ACC112 (cell line): ENCODE data around the gene PHLDB3.

Experiments
- H2AFZ ChIP-seq: fragments of 200-600 bp; sonication (generic); one replicate; pipeline ENCODE4 v1.6.0; 2017; ENCODE audit warnings: antibody characterized with exemption, low read length; ENCODE audit not compliant: unreplicated experiment
- H3K27ac ChIP-seq: fragments of 200-600 bp; sonication (generic); 2 replicates; pipeline ENCODE4 v1.5.1; 2014; ENCODE audit warnings: low read depth, mild to moderate bottlenecking, antibody characterized with exemption, low read length, moderate library complexity
- H3K27me3 ChIP-seq: fragments of 200-600 bp; sonication (generic); 2 replicates; pipeline ENCODE4 v1.6.1; 2014; ENCODE audit warnings: mild to moderate bottlenecking, antibody characterized with exemption, low read length, moderate library complexity, mixed read lengths; ENCODE audit not compliant: insufficient read depth
- H3K36me3 ChIP-seq: fragments of 200-600 bp; sonication (generic); 2 replicates; pipeline ENCODE4 v1.6.1; 2016; ENCODE audit warnings: mild to moderate bottlenecking, antibody characterized with exemption, low read length, moderate library complexity, mixed read lengths; ENCODE audit not compliant: insufficient read depth
- H3K4me1 ChIP-seq: fragments of 200-600 bp; sonication (generic); one replicate; pipeline ENCODE4 v1.6.1; 2016; ENCODE audit warnings: low read length, mixed read lengths; ENCODE audit not compliant: insufficient read depth, unreplicated experiment, control insufficient read depth
- H3K4me3 ChIP-seq: fragments of 200-600 bp; sonication (generic); 2 replicates; pipeline ENCODE4 v1.5.1; 2014; ENCODE audit warnings: mild to moderate bottlenecking, low read depth, low read length
- H3K79me2 ChIP-seq: fragments of 200-600 bp; sonication (generic); one replicate; pipeline ENCODE4 v1.6.0; 2016; ENCODE audit warnings: low read length; ENCODE audit not compliant: control insufficient read depth, unreplicated experiment, insufficient read depth

The PHLDB3 gene

DNA sequence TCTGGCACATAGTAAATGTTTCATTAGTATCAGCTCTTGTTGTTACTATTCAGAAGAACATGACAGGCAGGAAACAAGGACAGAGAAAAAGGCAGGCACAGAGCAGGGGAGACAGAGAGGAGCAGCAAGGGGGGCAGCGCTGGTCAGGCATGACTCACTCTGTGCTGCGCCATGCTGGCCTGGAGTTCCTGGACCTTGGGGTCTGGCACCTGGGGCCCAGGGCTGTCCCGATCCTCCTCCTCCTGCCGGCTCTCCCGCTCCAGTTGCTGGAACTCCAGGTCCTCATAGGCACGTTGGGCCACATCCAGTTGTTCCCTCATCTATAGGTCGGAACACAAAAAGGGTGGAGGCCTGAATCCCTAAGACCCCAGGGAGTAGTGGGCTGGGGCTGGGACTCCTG, 7.6 kb downstream of the PHLDB3 start:
- no peaks in the 10 kb centered on the region for H3K27me3 ChIP-seq
- no peak overlapping the region for H2AFZ ChIP-seq
- H3K79me2 ChIP-seq: no peaks in the 10 kb centered on the region
- H3K27ac ChIP-seq: no peak overlapping the region
- no peaks in the 10 kb centered on the region for H3K4me1 ChIP-seq
- H3K36me3 ChIP-seq: no peaks in the 10 kb centered on the region
- no peak overlapping the region for H3K4me3 ChIP-seq

DNA sequence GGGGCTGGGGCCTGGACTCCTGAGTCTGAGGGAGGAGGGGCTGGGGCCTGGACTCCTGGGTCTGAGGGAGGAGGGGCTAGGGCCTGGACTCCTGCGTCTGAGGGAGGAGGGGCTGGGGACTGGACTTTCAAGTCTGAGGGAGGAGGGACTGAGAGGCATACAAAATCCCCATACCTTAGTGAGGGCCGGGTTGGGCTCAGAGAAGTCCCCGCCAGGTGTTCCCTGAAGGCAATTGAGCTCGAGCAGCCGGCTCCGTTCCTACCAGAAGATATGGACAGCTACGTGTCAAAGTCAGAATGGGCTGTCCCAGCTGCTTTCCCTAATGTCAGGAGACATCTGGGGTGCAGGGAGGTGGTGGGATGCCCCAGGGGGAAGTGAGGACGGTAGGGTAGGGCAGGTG, 9.5 kb downstream of the PHLDB3 start:
- no peaks in the 10 kb centered on the region for H3K79me2 ChIP-seq
- H3K4me1 ChIP-seq: no peaks in the 10 kb centered on the region
- H3K27ac ChIP-seq: no peak overlapping the region
- no peaks in the 10 kb centered on the region for H3K27me3 ChIP-seq
- H2AFZ ChIP-seq: no peak overlapping the region
- no peak overlapping the region for H3K4me3 ChIP-seq
- no peaks in the 10 kb centered on the region for H3K36me3 ChIP-seq

DNA sequence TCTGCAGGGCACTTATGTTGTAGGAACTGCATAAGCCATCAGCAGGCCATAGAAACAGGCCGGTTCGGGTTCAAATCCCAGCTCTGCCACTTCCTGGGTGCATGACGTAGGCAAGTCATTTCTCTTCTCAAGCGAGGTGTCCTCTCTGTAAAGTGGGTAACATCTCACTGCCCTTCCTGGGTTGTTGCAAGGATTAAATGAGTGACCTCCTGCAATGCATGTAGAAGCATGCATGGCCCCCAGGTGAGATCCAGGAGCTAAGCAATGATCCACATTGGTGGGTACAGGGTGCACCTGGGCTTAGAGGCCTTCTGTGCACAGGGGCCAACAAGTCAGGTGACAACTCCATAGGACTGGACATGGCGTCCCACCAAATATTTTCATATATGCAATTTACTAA, 13.8 kb downstream of the PHLDB3 start:
- Histone ChIP-seq H3K4me1 (no peaks in the 10 kb centered on the region), H3K79me2 (no peaks in the 10 kb centered on the region), H3K27ac (no peak overlapping the region), H3K36me3 (no peaks in the 10 kb centered on the region), H2AFZ (no peak overlapping the region), H3K4me3 (no peak overlapping the region), H3K27me3 (no peaks in the 10 kb centered on the region)

DNA sequence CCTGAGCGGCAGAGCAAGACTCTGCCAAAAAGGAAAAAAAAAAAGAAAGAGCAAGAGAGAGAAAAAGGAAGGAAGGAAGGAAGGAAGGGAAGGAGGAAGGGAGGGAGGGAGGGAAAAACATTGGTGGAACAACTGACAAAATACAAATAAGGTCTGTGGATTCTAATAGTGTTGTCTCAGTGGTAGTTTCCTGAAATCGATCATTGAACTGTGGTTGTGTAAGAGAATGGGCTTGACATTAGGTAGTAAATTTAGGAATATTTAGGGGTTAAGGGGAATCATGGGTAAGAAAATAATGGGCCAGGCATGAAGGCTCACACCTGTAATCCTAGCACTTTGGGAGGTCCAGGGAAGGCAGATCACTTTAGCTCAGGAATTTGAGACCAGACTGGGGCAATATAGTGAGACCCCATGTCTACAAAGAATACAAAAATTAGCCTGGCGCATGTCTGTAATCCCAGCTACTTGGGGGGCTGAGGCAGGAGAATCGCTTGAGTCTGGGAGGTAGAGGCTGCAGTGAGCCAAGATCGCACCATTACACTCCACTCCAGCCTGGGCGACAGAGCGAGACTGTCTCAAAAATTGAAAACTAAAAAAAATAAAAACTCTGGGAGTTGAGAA, 14.5 kb downstream of the PHLDB3 start:
- H3K27me3 ChIP-seq: no peaks in the 10 kb centered on the region
- no peak overlapping the region for H3K4me3 ChIP-seq
- H3K79me2 ChIP-seq: no peaks in the 10 kb centered on the region
- no peaks in the 10 kb centered on the region for H3K4me1 ChIP-seq
- no peaks in the 10 kb centered on the region for H3K36me3 ChIP-seq
- H2AFZ ChIP-seq: no peak overlapping the region
- no peak overlapping the region for H3K27ac ChIP-seq

DNA sequence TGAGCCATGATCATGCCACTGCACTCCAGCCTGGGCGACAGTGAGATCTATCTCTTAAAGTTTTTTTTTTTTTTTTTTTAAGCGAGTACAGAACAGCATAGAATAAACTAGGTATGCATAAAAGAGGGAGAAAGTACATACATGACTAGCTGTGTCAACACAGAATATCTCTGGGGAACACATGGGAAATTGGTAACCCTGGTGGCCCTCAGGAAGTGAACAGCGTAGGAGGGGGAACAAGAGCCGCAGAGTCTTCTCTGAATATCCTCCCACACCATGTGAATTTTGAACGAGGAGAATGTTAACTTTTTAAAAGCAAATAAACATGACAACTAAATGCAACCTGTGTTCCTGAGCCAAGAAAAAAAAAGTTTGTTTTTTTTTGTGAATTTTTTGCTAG, 15.2 kb downstream of the PHLDB3 start:
- no peak overlapping the region for H2AFZ ChIP-seq
- H3K27ac ChIP-seq: no peak overlapping the region
- no peak overlapping the region for H3K4me3 ChIP-seq
- no peaks in the 10 kb centered on the region for H3K79me2 ChIP-seq
- H3K36me3 ChIP-seq: no peaks in the 10 kb centered on the region
- H3K4me1 ChIP-seq: no peaks in the 10 kb centered on the region
- H3K27me3 ChIP-seq: no peaks in the 10 kb centered on the region

DNA sequence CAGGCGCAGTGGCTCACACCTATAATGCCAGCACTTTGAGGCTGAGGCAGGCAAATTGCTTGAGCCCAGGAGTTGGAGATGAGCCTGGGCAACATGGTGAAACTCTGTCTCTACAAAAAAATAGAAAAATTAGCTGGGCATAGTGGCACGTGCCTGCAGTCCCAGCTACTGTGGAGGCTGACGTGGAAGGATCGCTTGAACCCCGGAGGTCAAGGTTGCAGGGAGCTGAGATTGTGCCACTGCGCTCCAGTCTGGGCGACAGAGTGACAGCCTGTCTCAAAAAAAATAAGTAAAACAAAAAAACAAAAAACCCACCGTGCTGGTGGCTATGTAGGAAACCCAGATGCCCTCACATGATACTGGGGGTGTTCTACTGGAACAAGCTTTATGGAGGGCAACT, 16.4 kb downstream of the PHLDB3 start:
- no peaks in the 10 kb centered on the region for H3K4me1 ChIP-seq
- no peaks in the 10 kb centered on the region for H3K27me3 ChIP-seq
- H3K27ac ChIP-seq: no peak overlapping the region
- no peak overlapping the region for H2AFZ ChIP-seq
- no peaks in the 10 kb centered on the region for H3K36me3 ChIP-seq
- no peaks in the 10 kb centered on the region for H3K79me2 ChIP-seq
- no peak overlapping the region for H3K4me3 ChIP-seq

DNA sequence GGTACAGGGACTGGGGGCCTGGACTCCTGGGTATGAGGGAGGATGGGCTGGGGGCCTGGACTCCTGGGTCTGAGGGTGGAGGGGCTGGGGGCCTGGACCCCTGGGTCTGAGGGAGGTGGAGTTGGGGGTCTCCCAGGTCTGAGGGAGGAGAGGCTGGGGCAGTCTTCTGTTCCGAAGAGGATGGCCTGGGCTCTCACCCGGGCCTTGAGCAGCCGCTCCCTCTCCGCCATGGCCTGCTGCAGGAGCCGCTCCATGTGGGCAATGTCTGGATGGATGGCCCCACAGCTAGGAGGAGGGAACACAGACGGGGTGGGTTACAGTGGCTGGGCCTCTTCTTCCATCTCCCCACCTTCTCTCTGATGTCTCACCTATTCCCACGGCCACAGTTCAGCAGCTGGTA, 18.1 kb downstream of the PHLDB3 start:
- Histone ChIP-seq H3K27me3 (no peaks in the 10 kb centered on the region), H3K4me1 (no peaks in the 10 kb centered on the region), H3K27ac (no peak overlapping the region), H3K4me3 (no peak overlapping the region), H3K36me3 (no peaks in the 10 kb centered on the region), H2AFZ (no peak overlapping the region), H3K79me2 (no peaks in the 10 kb centered on the region)

DNA sequence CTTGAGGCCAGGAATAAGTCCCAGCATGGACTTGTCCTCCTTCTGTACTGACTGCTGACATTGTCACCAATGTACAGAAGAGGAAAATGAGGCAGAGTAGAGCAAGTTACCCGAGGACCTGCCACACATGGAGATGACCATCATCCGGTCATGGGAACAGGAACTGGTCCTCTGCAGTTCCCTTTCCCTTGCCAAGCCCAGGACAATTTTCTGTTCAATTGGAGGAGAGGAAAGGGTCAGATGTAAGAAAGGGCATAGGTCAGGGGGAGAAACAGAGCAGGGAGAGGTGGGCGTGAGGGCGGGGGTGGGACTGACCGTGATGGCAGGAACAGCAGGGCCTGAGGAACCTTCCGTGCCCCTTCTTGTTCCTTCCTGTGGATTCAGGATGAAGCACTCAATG, 18.6 kb downstream of the PHLDB3 start:
- H3K36me3 ChIP-seq: no peaks in the 10 kb centered on the region
- no peaks in the 10 kb centered on the region for H3K4me1 ChIP-seq
- H3K79me2 ChIP-seq: no peaks in the 10 kb centered on the region
- H3K27ac ChIP-seq: no peak overlapping the region
- no peak overlapping the region for H2AFZ ChIP-seq
- no peaks in the 10 kb centered on the region for H3K27me3 ChIP-seq
- H3K4me3 ChIP-seq: no peak overlapping the region

DNA sequence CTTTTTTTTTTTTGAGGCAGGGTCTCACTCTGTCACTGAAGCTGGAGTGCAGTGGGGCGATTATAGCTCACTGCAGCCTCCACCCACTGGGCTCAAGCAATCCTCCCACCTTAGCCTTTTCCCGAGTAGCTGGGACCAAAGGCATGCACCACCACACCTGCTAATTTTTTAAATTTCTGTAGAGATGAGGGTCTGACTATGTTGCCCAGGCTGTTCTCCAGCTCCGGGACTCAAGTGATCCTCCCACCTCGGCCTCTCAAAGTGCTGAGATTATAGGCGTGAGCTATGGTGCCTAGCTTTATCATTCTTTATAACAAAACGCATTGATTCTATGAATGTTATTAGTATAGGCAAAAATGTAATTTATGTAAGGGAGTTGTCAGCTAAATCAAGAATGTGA, 21.3 kb downstream of the PHLDB3 start:
- H3K27me3 ChIP-seq: no peaks in the 10 kb centered on the region
- H3K4me3 ChIP-seq: no peak overlapping the region
- no peaks in the 10 kb centered on the region for H3K79me2 ChIP-seq
- no peak overlapping the region for H3K27ac ChIP-seq
- H2AFZ ChIP-seq: no peak overlapping the region
- no peaks in the 10 kb centered on the region for H3K36me3 ChIP-seq
- H3K4me1 ChIP-seq: no peaks in the 10 kb centered on the region

DNA sequence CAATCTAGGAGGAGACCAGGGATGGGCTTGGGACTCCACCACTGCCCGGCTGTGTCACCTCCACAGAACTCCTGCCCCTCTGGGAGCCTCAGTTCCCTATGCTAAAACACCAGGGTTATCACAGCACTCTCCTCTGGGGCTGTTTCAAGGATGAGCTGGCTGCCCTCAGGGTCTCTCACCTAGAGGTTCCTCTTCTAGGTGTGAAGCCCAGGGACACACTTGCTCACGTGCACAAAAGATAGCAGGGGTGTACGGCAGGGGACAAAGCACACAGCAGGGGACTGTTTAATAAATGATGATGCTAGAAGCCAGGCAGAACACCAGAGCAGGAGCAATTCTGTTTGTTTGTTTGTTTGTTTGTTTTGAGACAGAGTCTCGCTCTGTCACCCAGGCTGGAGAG, 22.4 kb downstream of the PHLDB3 start:
- no peaks in the 10 kb centered on the region for H3K4me1 ChIP-seq
- no peaks in the 10 kb centered on the region for H3K79me2 ChIP-seq
- no peak overlapping the region for H2AFZ ChIP-seq
- H3K27ac ChIP-seq: no peak overlapping the region
- no peak overlapping the region for H3K4me3 ChIP-seq
- H3K36me3 ChIP-seq: no peaks in the 10 kb centered on the region
- no peaks in the 10 kb centered on the region for H3K27me3 ChIP-seq

DNA sequence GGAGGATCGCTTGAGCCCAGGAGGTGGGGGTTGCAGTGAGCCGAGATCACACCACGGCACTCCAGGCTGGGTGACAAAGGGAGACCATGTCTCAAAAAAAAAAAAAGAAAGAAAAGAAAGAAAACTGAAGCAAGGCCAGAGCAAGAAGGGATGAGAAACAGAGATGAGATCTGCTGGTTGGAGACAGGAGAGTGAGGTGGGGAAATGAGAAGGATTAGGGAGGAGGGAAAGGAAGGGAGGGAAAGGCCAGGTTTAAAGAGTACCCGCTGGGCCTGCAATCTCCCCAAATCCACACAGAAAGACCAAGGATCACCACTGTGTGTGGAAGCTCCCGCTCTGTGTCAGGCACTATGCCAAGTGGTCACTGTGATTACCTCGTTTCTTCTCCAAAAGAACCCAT, 22.8 kb downstream of the PHLDB3 start:
- H3K79me2 ChIP-seq: no peaks in the 10 kb centered on the region
- H3K4me1 ChIP-seq: peaks cover 3% of the 10 kb centered on the region
- H3K27me3 ChIP-seq: no peaks in the 10 kb centered on the region
- no peaks in the 10 kb centered on the region for H3K36me3 ChIP-seq
- H3K4me3 ChIP-seq: no peak overlapping the region
- H2AFZ ChIP-seq: no peak overlapping the region
- H3K27ac ChIP-seq: no peak overlapping the region
